ENCODE measurements around the gene WDR11. TPM values are rescaled to one million over a fixed set of nuclear protein-coding genes. Genes with fewer than 3 reads are reported as not detected.

WDR11 gene
- total RNA-seq, 1 experiment from 2014 or later: 48.7 TPM

- Histone ChIP-seq H3K4ac (ENCODE audit: low read depth, low read length) (no peak overlapping the region), H3K9me3 (ENCODE audit: control insufficient read depth, low read depth, low read length) (no peaks in the 10 kb centered on the region), H2BK12ac (ENCODE audit: insufficient read length, low read depth, low read length) (no peak overlapping the region), H3K4me1 (ENCODE audit: insufficient read depth, low read length) (no peaks in the 10 kb centered on the region), H3T11ph (ENCODE audit: low read length) (no peak overlapping the region), H3K18ac (ENCODE audit: insufficient read length, low read depth, low read length) (no peak overlapping the region), H4K5ac (ENCODE audit: insufficient read length, low read depth, low read length) (no peak overlapping the region), H3K27ac (ENCODE audit: insufficient read length, low read depth, low read length) (no peak overlapping the region), H4K8ac (replicated peaks; ENCODE audit: insufficient read length, low read depth, low read length) (no peak overlapping the region), H3K79me1 (ENCODE audit: insufficient read depth, low read depth, low read length, poor library complexity, severe bottlenecking) (no peaks in the 10 kb centered on the region), H3K23ac (ENCODE audit: insufficient read length, low read depth, low read length) (no peak overlapping the region), H4K20me1 (ENCODE audit: control insufficient read depth, insufficient read depth, insufficient read length) (no peaks in the 10 kb centered on the region), H3K23me2 (ENCODE audit: insufficient read length, low read depth, low read length, poor library complexity, severe bottlenecking) (no peaks in the 10 kb centered on the region), H3K9ac (ENCODE audit: extremely low read depth, insufficient read length, low read length) (no peak overlapping the region), H2BK5ac (ENCODE audit: insufficient read length, low read length) (no peak overlapping the region), H2BK20ac (ENCODE audit: low read depth, low read length, poor library complexity, severe bottlenecking) (no peak overlapping the region), H3K79me2 (ENCODE audit: insufficient read depth, low read length) (no peaks in the 10 kb centered on the region), H2BK120ac (ENCODE audit: low read depth, low read length, poor library complexity, severe bottlenecking) (no peak overlapping the region), H3K4me2 (ENCODE audit: insufficient read depth, insufficient read length, low read length) (no peak overlapping the region), H3K14ac (ENCODE audit: insufficient read depth, low read length) (no peak overlapping the region), H2AFZ (ENCODE audit: low read length) (no peak overlapping the region), H3K27me3 (ENCODE audit: insufficient read depth, low read length) (no peaks in the 10 kb centered on the region), H2BK15ac (ENCODE audit: low read depth, low read length) (no peak overlapping the region), H4K91ac (ENCODE audit: insufficient read length, low read depth, low read length) (no peak overlapping the region), H2AK5ac (ENCODE audit: insufficient read length, low read length) (no peak overlapping the region), H3K56ac (ENCODE audit: insufficient read length, low read depth, low read length) (no peak overlapping the region)
- Mint-ChIP-seq H3K27ac (no peak overlapping the region), H3K9me3 (no peaks in the 10 kb centered on the region), H3K4me3 (no peak overlapping the region), H3K4me1 (no peaks in the 10 kb centered on the region), H3K36me3 (ENCODE audit: insufficient read depth in 1 of 3, low read depth in 3 of 3) (peaks cover 9 to 43% (median 28%) of the 10 kb centered on the region in 3 experiments; a peak in 6 of 7 replicates), H3K27me3 (ENCODE audit: low read depth) (no peaks in the 10 kb centered on the region)
- DNase-seq: no peak
- TF ChIP-seq, protein P1, sequence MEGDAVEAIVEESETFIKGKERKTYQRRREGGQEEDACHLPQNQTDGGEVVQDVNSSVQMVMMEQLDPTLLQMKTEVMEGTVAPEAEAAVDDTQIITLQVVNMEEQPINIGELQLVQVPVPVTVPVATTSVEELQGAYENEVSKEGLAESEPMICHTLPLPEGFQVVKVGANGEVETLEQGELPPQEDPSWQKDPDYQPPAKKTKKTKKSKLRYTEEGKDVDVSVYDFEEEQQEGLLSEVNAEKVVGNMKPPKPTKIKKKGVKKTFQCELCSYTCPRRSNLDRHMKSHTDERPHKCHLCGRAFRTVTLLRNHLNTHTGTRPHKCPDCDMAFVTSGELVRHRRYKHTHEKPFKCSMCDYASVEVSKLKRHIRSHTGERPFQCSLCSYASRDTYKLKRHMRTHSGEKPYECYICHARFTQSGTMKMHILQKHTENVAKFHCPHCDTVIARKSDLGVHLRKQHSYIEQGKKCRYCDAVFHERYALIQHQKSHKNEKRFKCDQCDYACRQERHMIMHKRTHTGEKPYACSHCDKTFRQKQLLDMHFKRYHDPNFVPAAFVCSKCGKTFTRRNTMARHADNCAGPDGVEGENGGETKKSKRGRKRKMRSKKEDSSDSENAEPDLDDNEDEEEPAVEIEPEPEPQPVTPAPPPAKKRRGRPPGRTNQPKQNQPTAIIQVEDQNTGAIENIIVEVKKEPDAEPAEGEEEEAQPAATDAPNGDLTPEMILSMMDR (conservative IDR thresholded peaks at IDR 0.05): no peak
These were observed 40.2 kb downstream of the WDR11 start for GRCh38 chr10:120891365-120891764.
